ENCODE measurements around the gene RGP1.

Gene RGP1

GRCh38 chr9:35776018-35776417 lies 26.9 kb downstream of the RGP1 start:
- peak; percentile 74 for DNase-seq

- no peak for DNase-seq
These were observed 29.4 kb downstream of the RGP1 start for GRCh38 chr9:35778496-35778895.

GRCh38 chr9:35781066-35781465 lies 32.0 kb downstream of the RGP1 start:
- no peak for DNase-seq

GRCh38 chr9:35783418-35783817 lies 34.3 kb downstream of the RGP1 start:
- DNase-seq, result no peak

- no peak for DNase-seq
These were observed 40.5 kb downstream of the RGP1 start for GRCh38 chr9:35789541-35789940.

- DNase-seq, result no peak
These were observed 40.9 kb downstream of the RGP1 start for GRCh38 chr9:35790025-35790384.

GRCh38 chr9:35790385-35791296 lies 41.6 kb downstream of the RGP1 start:
- DNase-seq, result peak; percentile 79

- no peak for DNase-seq
These were observed 42.3 kb downstream of the RGP1 start, which contains the start of gene NPR2 for GRCh38 chr9:35791297-35791921. Gene NPR2, plus strand, starts transcription at chr9:35791591. Its CDS starts 818 bp downstream, at chr9:35792409.

GRCh38 chr9:35792024-35792813 lies 43.1 kb downstream of the RGP1 start:
- no peak for DNase-seq

- no peak for DNase-seq
These were observed 43.7 kb downstream of the RGP1 start for GRCh38 chr9:35792826-35793225.

GRCh38 chr9:35793461-35793860 lies 44.4 kb downstream of the RGP1 start:
- DNase-seq, result no peak

- DNase-seq, result no peak
These were observed 46.6 kb downstream of the RGP1 start for GRCh38 chr9:35795695-35796094.

- DNase-seq, result no peak
These were observed 48.4 kb downstream of the RGP1 start for GRCh38 chr9:35797311-35798109.

GRCh38 chr9:35798658-35799374 lies 49.7 kb downstream of the RGP1 start:
- DNase-seq, result no peak

- no peak for DNase-seq
These were observed 51.4 kb downstream of the RGP1 start for GRCh38 chr9:35800530-35800929.

GRCh38 chr9:35801328-35802128 lies 52.4 kb downstream of the RGP1 start:
- no peak for DNase-seq

- no peak for DNase-seq
These were observed 57.0 kb downstream of the RGP1 start for GRCh38 chr9:35806101-35806500.

All from NCI-H1105 (cell line).